T-helper 2 cell (primary cell): ENCODE results near the gene TFPI.
A peak's percentile ranks its signal among the peaks of the same experiment; 100 is the strongest.

ENCODE experiments used
- DNase-seq, 5 experiments: peaks; one replicate each; pipeline versions ENCODE4 v3.0.0 to v3.0.0-alpha.2; 2012 to 2022

Gene TFPI

DNA sequence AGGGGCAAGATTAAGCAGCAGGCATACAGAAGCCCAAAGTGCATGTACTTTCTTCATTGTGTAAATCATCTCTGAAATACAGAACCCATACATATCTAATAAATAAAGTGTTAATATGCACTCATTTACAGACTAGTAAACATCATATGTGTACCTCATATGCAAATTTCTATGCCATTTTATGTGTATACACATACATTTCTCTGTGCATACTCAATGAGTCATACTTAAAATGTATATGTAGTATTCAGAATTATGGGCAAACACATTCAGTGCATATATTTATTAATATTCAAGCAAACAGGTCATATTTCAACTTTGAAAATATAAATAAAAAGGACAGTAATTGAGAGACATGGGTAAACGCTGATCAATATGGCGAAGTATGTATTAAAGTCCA is 50.5 kb downstream of the TFPI start:
- DNase-seq = no peak

DNA sequence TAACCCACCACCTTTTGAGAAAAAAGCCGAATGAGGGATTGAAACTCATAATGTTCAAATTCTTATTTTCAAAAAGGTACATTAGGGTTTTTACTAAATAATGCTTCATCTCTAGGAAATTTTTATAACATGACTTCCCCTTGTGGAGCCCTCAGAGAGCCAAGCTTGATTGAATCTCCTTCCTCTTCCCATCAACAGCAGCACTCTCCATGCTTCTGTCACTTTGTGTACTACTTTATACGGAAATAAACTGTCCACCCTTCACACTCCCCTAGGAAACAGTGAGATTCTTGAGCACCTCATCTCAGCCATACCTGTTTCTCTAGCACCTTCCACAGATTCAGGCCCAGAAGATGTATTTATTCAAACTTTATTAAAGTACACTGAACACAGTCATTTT is 51.8 kb downstream of the TFPI start:
- DNase-seq = no peak

DNA sequence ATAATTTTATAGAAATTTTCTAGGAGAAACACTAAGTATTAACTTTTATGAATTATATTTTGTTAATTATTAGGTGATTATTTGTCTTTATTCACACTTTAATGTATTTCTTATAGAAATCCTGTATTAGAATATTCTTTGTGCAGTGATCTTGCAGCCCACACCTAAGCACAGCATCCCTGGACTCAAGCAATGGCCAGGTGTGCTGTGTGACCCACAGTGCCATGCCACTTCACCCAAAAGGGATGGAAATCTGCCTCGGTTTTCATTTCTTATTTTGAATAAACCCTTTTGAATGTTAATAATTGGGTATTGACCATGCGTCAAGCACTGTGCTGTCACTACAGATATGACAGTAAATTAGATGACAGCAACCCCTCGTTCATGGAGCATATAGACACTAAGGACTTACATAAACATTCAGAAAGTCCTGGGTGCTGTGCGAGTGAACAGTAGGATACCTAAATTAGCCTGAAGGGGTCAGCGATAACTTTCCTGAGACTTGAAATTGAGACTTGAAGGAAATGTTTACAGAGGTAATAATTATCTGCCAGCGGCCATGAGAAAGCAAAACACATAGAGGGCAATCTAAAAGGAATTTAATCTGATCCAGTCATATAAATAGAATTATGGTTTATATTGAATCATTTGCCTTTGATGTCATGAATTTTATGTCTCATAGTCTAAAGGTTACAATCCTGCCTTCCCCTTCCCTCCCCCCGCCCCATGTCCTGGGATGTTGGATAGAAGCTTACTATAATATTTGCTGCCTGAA is 53.5 kb downstream of the TFPI start:
- DNase-seq = no peak

DNA sequence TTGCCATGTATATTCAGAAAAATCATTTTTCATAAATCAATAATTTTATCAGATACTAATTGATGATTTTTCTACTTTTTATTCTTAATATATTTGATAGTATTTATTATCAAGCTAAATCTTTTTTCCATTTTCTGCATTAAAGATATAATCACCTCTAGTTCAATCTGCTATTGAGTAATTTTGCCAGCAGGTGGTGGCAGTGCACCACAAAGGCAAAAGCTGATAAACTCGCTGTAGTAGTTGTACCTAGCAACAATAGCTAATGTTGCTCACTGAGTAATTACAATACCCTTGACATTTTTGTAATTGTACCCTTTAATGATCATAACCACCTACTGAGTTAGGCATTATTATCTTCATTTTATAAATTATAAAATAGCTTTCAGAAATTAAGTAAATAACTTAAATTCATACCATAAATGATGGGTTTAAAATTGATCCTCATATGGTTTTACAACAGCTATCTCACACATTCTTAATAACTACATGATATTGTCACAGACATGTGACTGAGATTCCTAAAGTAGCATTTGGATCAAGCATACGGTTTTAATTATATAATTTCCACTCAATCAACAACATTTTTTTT is 54.2 kb downstream of the TFPI start:
- peak in 1 of 5 experiments; percentile 25 for DNase-seq

DNA sequence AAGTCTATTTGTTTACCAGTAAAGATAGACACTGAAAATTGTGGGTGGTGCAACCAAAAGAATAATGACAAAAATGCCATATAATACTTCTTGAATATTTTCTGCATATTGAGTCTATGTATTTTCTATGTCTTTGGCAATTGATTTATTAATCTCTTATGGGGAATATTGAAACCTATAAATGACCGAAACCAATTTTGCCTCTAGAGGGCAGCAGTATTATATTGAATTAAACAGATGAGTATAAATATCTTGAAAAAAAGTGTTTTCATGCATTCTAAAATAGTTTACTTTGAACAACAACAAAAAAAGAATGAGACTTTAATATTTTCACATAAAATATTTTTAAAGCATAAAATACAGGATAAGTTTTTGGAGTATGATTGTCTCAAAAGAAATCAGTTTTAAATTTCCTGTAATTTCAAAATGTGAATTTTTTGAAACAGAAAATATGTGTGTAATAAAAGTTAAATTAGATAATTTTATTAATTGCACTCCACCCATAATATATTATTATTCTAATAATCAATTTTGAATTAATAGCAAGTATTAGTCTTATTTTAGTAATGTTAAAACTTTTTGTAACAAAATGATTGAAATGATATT is 56.3 kb downstream of the TFPI start:
- DNase-seq = no peak

DNA sequence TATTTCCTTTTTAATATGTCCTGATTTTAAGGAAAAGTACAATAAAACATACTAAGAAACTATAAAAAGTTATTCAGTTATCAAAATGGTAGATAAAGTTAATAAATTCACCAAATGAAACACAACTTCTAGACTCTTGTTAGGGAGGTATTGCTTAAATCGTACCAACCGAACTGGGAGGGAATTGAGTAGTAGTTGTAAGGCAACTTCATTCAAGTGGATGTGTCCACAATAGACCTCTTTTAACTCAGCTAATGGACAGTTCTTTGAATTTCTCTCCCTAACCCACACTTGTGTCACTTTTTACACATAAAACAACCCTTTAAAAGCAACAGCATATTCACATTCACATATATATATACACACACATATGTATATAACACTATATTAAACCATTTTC is 57.1 kb downstream of the TFPI start:
- no peak for DNase-seq

DNA sequence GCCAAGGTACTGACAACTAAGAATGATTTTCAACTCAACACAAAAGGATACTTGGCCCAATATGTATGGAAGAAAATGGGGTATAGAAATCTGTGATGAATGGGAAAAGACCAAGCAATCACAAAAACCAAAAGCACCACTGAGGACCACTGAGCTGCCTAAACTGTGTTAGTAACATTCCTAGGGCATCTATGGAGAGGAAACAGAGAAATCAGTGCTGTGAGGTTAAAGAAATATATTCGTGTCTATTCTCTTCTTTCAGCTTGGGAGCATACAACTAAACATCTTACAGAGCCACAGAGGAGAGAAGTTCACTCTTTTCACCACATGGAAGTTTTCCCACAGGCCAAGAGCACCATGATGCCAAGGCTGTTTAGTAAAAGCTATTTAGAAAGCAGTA is 58.9 kb downstream of the TFPI start:
- DNase-seq = no peak

DNA sequence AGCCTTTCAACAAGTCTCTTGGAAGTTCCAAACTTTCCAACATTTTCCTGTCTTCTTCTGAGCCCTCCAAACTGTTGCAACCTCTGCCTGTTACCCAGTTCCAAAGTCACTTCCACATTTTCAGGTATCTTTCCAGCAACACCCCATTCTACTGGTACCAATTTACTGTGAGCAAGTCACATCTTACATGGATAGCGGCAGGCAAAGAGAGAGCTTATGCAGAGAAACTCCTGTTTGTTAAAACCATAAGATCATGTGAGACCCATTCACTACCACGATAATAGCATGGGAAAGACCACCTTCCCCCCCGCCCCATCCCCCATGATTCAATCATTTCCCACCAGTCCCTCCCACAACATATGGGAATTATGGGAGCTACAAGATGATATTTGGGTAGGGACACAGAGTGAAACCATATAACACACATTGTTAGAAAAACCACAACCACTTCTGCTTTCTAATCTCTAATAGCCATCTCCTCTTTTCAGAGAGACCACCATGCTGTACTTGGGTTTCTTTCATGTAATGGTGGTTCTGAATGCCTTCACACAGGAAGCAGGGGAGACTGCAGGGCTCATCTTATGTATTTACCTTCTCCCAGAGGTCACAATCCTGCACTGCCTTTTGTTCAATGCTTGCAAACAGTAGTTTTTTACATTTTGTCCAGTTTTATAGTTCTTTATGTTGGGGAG is 60.2 kb downstream of the TFPI start:
- no peak for DNase-seq

DNA sequence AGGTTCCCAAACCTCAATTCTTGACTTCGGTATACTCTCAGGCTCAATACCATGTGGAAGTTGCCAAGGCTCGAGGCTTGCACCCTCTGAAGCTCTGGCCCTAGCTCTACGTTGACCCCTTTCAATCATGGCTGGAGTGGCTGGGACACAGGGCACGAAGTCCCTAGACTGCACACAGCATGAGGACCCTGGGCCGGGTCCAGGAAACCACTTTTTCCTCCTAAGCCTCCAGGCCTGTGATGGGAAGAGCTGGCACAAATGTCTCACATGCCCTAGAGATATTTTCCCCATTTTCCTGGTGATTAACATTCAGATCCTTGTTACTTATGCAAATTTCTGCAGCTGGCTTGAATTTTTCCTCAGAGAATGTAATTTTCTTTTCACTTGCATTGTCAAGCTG is 61.1 kb downstream of the TFPI start:
- no peak for DNase-seq

DNA sequence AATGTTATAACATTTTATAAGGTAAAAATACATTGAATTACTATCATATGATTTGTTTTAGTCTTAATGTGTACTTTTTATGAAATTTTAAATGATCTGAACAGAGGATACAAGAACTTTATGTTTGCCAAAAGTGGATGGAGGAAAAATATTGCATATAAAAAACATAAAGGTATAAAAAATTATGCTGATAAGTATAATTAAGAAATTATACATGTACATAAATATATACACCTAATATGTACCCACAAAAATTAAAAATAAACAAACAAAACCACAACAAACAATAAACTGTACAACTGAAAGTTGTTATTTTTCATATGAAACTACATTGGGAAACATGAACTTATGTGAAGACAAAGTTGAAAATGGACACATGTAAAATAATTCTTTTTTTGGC is 68.0 kb downstream of the TFPI start:
- DNase-seq = no peak

DNA sequence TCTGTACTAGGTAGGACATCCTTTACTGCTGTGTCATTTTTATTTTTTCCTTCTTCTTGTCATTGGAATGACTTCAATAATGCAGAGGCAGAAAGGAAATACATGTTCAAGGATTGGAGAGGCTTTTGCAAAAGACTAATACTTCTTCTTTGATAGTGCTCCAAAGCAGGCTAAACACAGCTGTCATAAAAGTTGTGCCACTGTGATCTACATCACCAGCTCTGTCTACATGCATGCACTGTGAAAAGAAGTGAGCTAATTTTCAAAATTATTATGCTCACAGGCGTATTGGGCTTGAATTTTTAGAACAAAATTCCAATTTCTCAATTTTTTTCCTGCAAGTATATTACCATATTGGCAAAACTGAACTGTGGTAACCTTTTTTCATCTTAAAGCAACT is 68.7 kb downstream of the TFPI start:
- DNase-seq = no peak

DNA sequence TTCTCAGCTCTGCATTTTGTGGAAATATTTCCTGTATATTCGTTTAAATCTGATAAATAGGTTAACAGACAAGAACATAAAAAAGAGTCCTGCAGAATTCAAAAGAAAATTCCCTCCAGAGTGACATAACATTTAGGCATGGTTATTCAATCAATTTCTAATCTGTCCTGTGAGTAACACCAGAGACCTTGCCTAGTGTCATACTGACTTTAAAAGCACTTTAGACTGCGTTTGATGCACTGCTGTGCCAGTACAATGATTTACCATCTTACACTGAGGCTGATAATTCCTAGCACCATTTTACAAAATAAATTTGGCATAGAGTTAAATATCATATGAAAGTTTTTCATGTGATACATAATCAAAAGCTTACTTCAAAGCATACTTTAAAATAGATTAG is 70.7 kb downstream of the TFPI start:
- DNase-seq = no peak

DNA sequence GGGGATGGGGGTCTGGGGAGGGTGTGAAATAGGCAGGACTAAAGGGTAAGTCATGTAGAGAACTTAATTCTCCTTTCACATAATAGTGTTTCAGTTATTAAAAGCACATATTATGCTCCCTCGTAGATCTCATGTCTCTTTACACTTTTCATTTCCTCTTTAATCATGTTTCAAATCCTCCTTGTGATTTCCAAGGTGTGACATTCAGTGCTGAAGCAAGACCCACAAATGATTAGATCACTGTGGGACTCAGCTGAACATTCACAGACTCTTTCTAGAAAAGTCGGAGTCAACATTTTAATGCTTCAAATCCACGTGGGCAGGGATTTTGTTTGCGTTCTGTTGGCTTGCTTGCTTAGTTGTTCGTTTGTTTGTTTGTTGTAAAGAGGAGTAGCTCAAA is 71.4 kb downstream of the TFPI start:
- no peak for DNase-seq

DNA sequence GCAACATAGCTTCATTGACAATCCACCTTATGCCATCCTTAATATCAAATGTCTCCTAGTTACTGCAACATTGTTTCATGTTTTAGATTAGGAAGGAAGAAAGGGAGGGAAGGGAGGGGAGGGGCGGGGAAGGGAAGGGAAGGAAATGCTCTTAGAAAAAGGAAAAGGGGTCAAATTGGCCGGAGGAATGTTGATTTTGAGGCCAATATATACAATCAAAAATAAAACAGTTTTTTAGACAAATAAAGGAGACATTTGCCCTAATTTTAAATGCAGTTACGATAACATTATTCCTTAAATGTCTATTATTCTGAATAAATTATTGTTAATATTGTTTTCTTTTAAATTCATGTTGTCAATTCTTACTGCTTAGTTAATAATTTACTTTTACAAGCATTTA is 72.7 kb downstream of the TFPI start:
- no peak for DNase-seq

DNA sequence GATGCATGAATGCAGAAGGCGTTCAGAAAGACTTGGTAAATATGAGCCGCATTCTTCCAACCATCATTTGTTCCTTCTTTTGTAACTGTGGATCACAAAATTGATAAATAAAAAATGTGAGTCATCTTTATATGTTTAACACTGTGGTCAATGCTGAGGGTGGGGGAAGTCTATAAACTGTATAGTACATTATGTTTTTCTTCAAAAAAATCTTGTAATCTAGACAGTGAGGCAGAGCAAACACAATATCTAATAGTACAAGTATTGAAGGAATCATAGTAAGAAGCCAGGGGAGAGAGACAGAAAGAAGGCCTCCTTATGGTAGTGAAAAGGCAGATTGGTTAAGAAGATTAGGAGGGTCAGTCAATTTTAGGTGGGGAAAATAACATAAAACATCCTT is 75.5 kb downstream of the TFPI start:
- DNase-seq = no peak

DNA sequence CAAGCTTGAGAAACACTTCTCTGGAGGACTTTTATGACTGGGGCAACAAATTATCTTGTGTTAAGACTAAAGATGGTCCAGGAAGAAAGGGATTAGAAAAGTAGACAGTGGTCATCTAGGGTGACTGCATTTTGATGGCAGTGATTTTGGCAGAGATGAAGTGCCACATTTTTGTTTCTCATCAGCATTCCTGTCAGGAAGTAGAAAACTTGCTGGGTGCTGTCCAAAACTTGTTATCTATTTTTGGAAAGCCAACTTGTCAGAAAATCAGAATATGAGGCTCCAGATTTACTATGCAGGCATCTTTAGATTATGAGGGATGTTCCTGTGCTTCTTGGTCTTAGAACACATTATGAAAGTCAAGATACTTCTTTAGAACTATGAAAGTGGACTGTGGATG is 77.2 kb downstream of the TFPI start:
- no peak for DNase-seq

DNA sequence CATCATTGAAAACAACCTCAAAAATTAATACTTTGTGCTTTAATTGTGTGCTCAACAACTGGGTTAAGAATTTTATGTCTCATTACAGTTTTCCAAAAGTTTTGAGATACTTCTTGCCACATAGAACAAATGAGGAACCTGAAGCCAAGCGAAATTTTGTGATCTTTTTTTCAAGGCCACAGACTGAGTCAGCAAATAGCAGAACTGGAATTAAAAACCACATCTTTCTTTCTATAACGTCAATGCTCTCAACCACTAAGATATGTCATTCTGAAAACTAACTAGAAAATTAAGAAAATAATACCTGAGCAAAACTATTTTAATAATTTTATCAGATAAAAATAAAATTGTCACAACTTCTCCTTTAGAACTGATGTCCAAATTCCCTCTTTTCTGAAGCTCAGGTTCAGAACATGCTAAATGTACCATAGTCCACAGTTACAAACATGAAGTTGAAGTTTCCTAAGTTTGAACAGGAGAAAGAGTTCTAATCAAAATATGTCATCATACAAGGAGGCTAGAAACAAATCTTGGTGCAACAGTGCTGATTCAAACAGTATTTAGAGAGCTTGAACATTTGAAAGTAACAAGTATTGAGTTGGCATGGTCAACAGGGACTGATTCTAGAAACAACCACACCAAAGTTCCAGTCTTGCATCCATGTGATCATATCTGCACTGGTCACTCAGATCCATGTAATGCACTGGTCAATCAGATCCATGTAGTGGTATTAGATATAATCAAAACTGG is 78.6 kb downstream of the TFPI start:
- DNase-seq = peak in 1 of 5 experiments; percentile 9

DNA sequence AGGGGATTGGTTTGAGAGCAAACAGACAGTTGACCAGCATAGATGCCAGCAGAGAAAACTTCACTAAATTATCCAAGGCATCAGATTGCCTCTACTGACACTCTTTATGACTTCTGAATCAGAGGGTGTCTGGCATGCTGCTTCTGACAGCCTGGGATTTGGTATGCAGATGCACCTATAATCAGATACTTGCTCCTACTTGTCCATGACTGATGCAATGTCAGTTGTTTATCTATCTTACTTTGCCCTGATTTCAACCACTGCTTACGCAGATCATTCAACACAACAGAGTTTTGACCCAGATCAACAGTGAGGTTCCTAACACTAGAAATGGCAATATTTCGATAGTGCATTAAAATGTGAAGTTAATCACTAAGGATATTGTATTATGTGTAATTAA is 83.5 kb downstream of the TFPI start:
- no peak for DNase-seq

DNA sequence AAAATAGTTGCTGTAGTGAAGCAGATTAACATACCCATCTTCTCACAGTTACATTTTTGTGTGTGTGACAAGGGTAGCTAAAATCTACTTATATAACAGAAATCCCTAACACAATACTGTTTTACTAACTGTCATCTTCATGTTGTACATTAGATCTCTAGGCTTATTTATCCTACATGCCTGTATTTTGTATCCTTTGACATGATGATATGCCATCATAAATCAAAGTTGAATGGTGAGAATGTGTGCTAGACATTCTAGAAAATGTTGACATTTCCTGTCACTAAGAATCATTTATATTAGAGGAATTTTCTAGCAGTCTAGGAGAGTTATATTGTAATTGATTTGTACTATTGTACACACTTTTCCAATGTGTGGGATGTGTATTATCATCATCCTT is 84.7 kb downstream of the TFPI start:
- DNase-seq = no peak

DNA sequence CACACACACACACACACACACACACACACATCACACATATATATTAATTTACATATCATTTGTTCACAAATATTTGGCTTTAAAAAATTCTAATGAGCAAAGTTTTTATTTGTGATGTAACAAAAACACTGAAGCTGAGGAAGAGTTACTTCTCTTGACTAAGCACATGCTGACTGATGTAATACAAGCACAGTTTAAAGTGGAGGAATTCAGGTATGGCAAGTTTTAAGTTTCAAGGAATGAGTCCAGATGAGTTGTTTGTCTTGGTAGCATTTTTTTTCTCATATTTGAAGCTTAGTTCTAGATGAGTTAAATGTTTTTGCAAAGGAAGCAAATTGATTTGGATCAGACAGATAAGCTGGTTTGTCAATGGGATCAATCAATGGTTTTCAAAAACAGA is 86.0 kb downstream of the TFPI start:
- DNase-seq = no peak

DNA sequence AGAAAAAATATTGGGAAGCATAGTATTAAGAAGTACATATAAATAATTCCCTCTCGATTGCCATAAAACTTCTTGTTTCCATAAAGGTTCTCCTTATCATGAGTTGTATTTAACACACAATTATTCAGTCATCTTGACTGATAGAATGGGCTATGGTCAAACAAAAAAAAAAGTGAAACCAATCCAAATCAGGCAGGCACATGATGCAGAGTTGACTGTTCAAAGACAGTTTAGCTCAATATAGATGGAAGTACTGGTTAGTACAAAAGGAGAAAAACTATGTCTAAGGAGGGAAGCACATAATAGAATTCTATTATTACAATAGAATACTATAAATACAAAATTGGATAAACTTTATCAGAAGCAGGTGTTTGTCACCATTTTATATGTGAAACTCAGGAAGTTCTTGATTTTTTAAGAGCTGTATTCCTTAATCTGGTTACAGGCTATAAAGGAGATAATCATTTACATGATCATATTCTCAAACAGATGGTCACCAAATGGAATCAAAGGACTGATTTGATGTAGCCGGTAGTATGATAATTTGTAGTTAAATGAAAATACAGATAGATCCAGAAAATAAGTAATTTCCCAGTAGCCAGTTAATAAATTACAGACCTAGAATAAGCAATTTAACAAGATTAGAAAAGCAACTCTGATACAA is 88.0 kb downstream of the TFPI start:
- DNase-seq = no peak

DNA sequence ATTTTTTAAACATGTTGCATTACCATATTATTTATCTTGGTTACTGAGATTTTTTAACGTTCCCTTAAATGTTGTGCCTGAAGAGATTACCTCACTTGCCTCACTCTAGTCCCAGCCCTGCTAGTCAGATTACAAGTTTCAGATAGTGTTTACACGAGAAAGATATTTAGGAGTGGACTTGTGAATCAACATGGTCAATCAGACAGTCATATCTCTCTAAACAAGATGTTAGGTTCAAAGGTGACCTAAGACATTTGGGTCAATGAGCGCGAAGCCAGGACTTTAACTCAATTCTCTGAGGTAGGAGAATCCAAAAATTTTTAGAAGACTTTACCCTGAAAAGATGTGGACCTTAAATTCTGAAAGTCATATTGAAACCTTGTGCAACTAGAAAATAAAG is 91.4 kb downstream of the TFPI start:
- DNase-seq = no peak
